ENCODE results near the gene LKAAEAR1.

LKAAEAR1 gene

GRCh38 chr20:64110411-64111068 is 26.3 kb upstream of the LKAAEAR1 start:
- no peak for DNase-seq (ENCODE audit: low read depth)

GRCh38 chr20:64109831-64110391 is 25.7 kb upstream of the LKAAEAR1 start:
- no peak for DNase-seq (ENCODE audit: low read depth)

GRCh38 chr20:64108731-64109681 is 24.8 kb upstream of the LKAAEAR1 start:
- DNase-seq (ENCODE audit: low read depth), result no peak

GRCh38 chr20:64107736-64108457 is 23.7 kb upstream of the LKAAEAR1 start:
- DNase-seq (ENCODE audit: low read depth), result no peak

GRCh38 chr20:64106981-64107735 is 23.0 kb upstream of the LKAAEAR1 start, which contains the start of gene NPBWR2:
NPBWR2 (minus strand) TSS chr20:64107565; CDS start chr20:64106831, 734 bp downstream.
- no peak for DNase-seq (ENCODE audit: low read depth)

GRCh38 chr20:64106435-64106961 is 22.3 kb upstream of the LKAAEAR1 start:
- no peak for DNase-seq (ENCODE audit: low read depth)

- DNase-seq (ENCODE audit: low read depth), result no peak
Measured at GRCh38 chr20:64105846-64106434, 21.7 kb upstream of the LKAAEAR1 start.

- DNase-seq (ENCODE audit: low read depth), result no peak
Measured at GRCh38 chr20:64104667-64105451, 20.7 kb upstream of the LKAAEAR1 start.

GRCh38 chr20:64103871-64104666 is 19.9 kb upstream of the LKAAEAR1 start:
- DNase-seq (ENCODE audit: low read depth), result no peak

GRCh38 chr20:64102647-64103354 is 18.6 kb upstream of the LKAAEAR1 start:
- no peak for DNase-seq (ENCODE audit: low read depth)

- DNase-seq (ENCODE audit: low read depth), result peak; percentile 47
Measured at GRCh38 chr20:64101731-64102621, 17.8 kb upstream of the LKAAEAR1 start.

- no peak for DNase-seq (ENCODE audit: low read depth)
Measured at GRCh38 chr20:64100946-64101688, 16.9 kb upstream of the LKAAEAR1 start.

- DNase-seq (ENCODE audit: low read depth), result no peak
Measured at GRCh38 chr20:64100566-64100888, 16.3 kb upstream of the LKAAEAR1 start.

GRCh38 chr20:64099880-64100565 is 15.8 kb upstream of the LKAAEAR1 start:
- no peak for DNase-seq (ENCODE audit: low read depth)

GRCh38 chr20:64099086-64099786 is 15.0 kb upstream of the LKAAEAR1 start:
- DNase-seq (ENCODE audit: low read depth), result no peak

Data from activated gamma-delta T cell treated with anti-CD3 and anti-CD28 coated beads, Interleukin-2, amount 50 U/mL, for 16 hours (primary cell).